HG03342 (cell line): ENCODE data around the gene PPP2R5E.
"Not testable (repeated sequence)": the region's sequence is repeated elsewhere in the genome, so short reads cannot be mapped to it uniquely, and the experiment has no call there.

Experiments
- ATAC-seq: cut with Tn5 transposase; IDR thresholded peaks from one replicate; pipeline ENCODE4 v1.9.1; 2021; ENCODE audit warnings: mild to moderate bottlenecking, moderate library complexity; ENCODE audit not compliant: unreplicated experiment

Gene PPP2R5E

DNA sequence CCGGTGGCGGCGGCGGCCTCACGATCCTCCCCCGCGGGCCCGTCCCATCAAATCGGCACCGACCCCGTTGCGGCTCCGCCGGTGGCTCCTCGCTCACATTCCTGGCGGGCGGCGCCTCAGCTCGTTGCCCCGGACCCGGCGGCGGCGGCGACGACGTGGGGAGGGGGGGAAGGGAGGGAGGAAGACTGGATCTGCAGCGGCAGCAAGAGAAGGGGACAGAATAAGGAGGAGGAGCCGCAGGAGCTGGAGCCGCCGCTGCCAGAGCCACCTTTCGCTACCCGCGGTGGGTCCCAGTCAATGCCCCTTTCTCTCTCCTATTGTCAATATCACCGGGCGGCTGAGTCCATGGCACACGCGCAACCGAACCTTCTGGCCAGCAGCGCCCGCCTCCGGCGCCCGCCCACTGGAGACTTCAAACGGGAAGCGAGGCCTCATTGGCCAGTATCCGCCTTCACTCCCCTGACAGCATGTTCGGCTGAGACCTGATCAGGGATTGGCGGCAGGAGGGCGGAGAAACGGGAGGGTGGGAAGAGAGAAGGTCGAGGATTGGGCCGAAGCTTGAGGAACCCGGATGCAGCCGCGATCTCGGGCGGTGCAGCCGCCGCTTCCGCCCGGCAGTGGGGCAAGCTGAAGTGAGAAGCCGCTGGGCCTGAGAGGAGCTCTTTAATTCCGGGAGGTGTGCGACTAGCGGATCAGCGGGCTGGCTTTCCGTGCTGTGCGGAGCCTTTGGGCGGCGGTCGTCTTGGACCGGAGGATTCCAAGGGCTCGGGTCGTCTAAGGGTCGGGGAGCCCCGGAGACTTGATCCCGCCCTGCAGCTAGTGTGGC lies at the start of gene PPP2R5E:
Gene PPP2R5E (minus strand): TSS at position 378 of the 826 bp plus-strand sequence. CDS start 3,692 bp downstream, outside the sequence.
- peak; percentile 97 for ATAC-seq

GRCh38 chr14:63583046-63583445 lies 39.9 kb upstream of the PPP2R5E start:
- not testable (repeated sequence) for ATAC-seq

- ATAC-seq, result no peak
These were observed 38.3 kb upstream of the PPP2R5E start for GRCh38 chr14:63581491-63581890.

DNA sequence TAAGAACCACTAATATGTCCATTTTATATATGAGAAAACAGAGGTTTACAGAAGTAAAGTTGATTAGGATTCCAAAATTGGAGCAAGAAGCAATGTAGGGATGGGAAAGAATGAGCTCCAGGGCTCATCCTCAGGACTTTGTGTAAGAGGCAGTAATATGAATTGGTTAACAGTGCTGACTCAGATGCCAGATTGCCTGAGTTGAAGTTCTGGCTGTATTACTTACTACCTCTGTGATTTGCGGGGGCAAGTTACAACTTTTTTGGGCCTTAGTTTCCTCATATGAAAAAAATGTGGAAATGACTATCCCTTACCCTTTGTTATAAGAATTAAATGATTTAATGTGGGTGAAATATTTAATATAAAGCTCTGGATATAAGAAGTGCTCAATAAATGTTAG lies 35.1 kb upstream of the PPP2R5E start:
- ATAC-seq, result no peak

DNA sequence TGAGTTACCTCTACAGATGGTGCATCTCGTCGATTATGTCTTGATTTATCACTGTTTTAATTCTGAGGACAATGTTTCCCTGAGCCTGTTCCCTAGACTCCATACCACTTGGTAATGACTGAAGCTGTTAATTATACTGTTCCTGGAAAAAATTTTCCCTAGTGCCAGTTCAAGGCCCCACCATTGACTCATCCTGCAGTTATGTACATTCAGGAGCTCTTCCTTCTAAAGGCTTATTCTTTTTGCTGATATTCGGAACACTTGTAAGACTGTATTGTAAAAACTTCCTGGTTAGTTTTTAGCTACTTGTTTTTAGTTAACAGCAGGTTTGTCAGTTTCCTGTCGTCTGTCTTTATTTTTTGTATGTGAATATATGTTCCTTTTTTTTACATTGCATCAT lies 30.4 kb upstream of the PPP2R5E start:
- ATAC-seq, result no peak

GRCh38 chr14:63565448-63565847 lies 22.3 kb upstream of the PPP2R5E start:
- no peak for ATAC-seq

GRCh38 chr14:63564318-63564717 lies 21.1 kb upstream of the PPP2R5E start:
- no peak for ATAC-seq

GRCh38 chr14:63563370-63564026 lies 20.3 kb upstream of the PPP2R5E start:
- no peak for ATAC-seq

DNA sequence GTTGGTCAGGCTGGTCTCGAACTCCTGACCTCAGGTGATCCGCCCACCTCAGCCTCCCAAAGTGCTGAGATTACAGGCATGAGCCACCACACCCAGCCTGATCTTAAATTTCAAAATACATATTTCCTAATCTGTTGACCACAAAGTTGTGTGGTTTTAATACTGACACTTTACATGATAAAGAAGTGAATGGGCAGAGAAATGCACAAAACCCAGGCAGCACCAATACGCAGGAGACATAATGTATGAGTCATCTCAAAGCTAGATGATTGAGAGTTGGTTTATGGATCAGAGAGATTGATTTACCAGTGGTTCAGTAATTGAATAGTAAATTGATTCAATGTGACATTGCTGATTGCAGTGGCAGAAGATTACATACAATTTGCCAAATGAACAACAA lies 19.2 kb upstream of the PPP2R5E start:
- no peak for ATAC-seq

DNA sequence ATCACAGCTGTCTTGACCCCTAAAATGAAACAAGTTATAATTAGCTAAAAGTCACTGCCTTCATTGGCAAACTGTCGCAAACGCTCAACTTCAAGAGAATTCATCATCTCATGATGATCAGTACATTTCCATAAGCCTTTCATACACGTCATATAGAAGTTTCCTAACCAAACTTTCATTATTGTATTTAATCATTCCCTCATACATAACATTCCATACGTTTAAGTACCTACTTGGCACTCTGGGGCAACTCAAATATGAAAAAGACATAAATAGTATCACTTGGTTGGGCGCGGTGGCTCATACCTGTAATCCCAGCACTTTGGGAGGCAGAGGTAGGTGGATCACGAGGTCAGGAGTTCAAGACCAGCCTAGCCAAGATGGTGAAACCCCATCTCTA lies 12.4 kb upstream of the PPP2R5E start:
- no peak for ATAC-seq

GRCh38 chr14:63551332-63551731 lies 8.2 kb upstream of the PPP2R5E start:
- ATAC-seq, result no peak

- ATAC-seq, result no peak
These were observed 4.7 kb upstream of the PPP2R5E start for GRCh38 chr14:63547798-63548335.

- no peak for ATAC-seq
These were observed 2.3 kb upstream of the PPP2R5E start for GRCh38 chr14:63545431-63545830.

DNA sequence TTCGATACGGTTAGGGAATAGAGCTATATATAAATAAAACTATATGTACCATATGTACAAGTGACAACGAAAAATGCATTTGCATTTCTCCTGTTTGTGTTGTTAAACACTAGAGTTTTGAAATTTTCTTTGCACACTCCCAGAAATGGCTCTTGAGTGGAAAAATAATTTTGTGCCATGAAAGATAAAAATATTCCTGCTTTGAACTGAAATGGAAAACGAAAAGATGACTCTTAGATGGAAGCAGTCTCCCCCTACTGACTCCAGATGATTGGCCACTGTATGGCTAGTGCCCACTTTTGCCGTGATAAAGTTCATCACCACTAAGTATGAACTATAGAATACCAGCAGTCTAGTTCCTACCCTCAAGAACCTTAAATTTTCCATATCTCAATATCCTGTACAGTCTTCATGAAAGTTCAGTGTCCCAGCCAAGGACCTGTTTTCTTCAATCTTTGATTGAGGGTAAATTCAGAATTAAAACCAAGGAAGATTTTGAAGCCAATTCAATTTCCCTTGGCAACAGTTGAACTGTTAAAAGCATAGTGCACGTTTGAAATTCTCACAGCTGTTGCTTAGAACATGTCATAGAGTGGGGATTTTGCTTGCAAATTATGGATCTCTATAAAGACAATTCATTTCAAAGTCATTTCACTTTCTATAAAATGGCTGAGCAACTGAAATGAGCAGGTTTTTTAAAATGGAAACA lies 1.6 kb upstream of the PPP2R5E start:
- ATAC-seq, result no peak

- no peak for ATAC-seq
These were observed 739 bp upstream of the PPP2R5E start for GRCh38 chr14:63543826-63544406.

GRCh38 chr14:63542231-63542999 lies 762 bp downstream of the PPP2R5E start:
- ATAC-seq, result peak; percentile 2

DNA sequence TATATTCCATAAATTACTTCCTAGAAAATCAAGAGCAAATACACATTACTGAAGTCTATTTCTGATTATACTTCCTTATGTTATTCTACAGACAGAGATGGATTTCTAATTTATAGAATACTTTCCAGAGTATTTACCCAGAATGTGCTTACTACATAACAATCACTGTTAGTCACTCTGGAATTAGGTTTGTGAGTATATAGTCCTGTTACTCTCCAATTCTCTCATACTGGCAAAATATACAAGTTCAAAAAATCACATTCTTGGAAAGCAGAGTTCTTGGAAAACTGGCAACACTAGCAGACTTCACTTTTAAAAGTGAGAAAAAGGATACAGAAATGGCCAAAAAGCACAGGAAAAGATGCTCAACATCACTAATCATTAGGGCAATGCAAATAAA lies 7.3 kb downstream of the PPP2R5E start:
- no peak for ATAC-seq

GRCh38 chr14:63533474-63533873 lies 9.7 kb downstream of the PPP2R5E start:
- ATAC-seq, result no peak

DNA sequence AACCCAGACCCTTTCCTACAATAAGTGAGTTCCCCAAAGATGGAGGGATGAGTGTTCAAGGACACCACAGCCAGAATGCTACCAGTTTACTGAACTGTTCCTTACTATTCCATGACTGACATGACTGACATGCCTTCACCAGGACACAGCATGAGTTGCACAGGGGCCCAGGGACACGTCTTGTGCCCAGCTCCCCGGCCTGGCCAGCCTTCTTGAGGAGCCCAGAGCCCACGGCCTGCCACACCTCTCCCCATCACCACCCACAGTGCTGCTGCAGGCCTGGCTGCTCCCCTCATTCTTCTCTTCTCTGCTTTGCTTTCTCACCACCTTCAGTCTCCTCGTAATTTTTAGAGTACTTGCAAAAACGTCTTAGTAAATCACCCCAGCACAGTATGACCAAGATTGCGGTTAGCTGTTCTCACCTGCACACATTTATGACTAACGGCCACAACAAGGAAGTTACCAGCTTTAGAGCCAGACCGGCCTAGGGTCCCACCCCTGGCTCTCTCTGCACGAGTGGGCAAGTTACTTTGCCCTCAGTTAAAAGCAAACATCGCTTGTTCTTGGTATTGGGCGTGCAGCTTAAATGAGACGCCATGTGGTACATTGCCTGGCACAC lies 18.5 kb downstream of the PPP2R5E start:
- no peak for ATAC-seq
